Tibial artery (tissue), 4 donors: ENCODE data around the gene RIC3.

ENCODE experiments used
- DNase-seq, 2 donors: peaks; one replicate each; pipeline ENCODE4 v3.0.0-alpha.2; 2019
- H3K27ac ChIP-seq, 2 donors: fragments of 200-600 bp; sonication (generic) in 1 of 2; 1 replicate in 1 of 2; 2 replicates in 1 of 2; pipeline ENCODE4 v1.5.1; 2018 to 2019; ENCODE audit warnings: mild to moderate bottlenecking in 1 of 2
- H3K27me3 ChIP-seq, 2 donors: fragments of 200-600 bp; sonication (generic) in 1 of 2; one replicate each; pipeline versions ENCODE4 v1.5.1 to v1.6.0; 2016 to 2019
- H3K36me3 ChIP-seq, 3 donors: fragments of 200-600 bp; sonication (generic) in 2 of 3; one replicate each; pipeline ENCODE4 v1.5.1; 2016 to 2019; ENCODE audit warnings: mild to moderate bottlenecking in 2 of 3
- H3K4me1 ChIP-seq, 4 donors: fragments of 200-600 bp; sonication (generic) in 2 of 4; 1 replicate in 3 of 4; 2 replicates in 1 of 4; pipeline ENCODE4 v1.5.1; 2016 to 2019
- H3K4me3 ChIP-seq, 2 donors: fragments of 200-600 bp; sonication (generic) in 1 of 2; 1 replicate in 1 of 2; 2 replicates in 1 of 2; pipeline ENCODE4 v1.5.1; 2018 to 2019; ENCODE audit warnings: mild to moderate bottlenecking in 2 of 2
- H3K9me3 ChIP-seq, 3 donors: fragments of 200-600 bp; sonication (generic) in 1 of 3; one replicate each; pipeline ENCODE4 v1.5.1; 2016 to 2019
- intact Hi-C: fragments of 100-400 bp; cut with DNase I; formaldehyde crosslinking; loops from one replicate; pipeline ENCODE4 v1.15.0; 2023; ENCODE audit warnings: low total_unique reads
- TF ChIP-seq, protein P1 (sequence below), 2 experiments: fragments of 200-600 bp in 1 of 2; fragments of 450-650 bp in 1 of 2; IDR thresholded peaks; one replicate each; pipeline ENCODE4 v1.5.1; 2017 to 2019; ENCODE audit warnings: antibody characterized with exemption in 2 of 2, mild to moderate bottlenecking in 1 of 2, moderate library complexity in 1 of 2

Gene RIC3

DNA sequence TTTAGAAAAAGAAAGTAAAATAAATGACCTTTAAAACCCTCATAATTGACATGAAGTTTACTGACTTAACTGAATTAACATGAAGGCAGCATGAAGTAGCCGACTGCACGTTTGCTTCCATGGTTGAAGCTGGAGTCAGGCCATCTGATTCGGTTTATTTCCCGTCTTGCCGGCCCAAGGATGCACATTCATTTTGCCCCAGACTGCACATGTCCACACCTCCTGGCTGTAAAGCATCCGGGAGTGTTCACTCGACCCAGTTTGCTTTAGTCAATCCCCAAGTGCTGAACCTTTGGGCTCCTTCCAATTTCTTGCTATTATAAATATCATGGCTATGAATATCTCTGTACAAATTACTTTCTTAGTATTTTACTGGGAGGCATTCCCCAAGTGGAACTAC, 105.5 kb downstream of the RIC3 start:
- intact Hi-C loops, result no loop called here

DNA sequence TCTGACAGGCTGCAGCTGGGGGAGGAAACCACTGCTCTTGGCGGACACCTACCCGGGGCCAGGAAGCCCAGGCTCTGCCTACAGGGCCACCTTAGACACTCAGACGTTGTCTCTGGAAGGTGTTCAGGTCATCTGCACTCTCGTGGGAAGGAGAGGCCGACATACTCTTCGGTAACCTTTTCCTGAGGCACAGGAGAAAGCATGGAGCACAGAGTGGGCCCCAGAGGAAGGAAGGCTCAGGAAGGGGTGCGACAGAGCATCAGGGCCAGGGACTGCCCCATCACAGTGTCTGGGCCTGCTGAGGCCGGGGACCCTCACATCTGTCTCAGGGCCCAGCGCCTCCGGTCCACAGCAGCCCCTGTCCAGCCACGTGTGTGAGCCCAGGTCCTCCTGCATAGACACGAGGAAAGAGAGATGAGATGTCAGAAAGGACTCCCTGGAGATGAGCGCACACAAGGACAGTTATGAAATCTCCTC, 106.0 kb downstream of the RIC3 start:
- Histone ChIP-seq H3K27me3 (no peaks in the 10 kb centered on the region), H3K4me1 (peaks cover 0 to 18% (median 14%) of the 10 kb centered on the region in 4 donors), H3K36me3 (no peaks in the 10 kb centered on the region), H3K4me3 (no peak overlapping the region), H3K9me3 (no peaks in the 10 kb centered on the region), H3K27ac (peak overlapping the region; percentile 15 to 24)
- intact Hi-C loops, result no loop called here
- TF ChIP-seq, protein P1, sequence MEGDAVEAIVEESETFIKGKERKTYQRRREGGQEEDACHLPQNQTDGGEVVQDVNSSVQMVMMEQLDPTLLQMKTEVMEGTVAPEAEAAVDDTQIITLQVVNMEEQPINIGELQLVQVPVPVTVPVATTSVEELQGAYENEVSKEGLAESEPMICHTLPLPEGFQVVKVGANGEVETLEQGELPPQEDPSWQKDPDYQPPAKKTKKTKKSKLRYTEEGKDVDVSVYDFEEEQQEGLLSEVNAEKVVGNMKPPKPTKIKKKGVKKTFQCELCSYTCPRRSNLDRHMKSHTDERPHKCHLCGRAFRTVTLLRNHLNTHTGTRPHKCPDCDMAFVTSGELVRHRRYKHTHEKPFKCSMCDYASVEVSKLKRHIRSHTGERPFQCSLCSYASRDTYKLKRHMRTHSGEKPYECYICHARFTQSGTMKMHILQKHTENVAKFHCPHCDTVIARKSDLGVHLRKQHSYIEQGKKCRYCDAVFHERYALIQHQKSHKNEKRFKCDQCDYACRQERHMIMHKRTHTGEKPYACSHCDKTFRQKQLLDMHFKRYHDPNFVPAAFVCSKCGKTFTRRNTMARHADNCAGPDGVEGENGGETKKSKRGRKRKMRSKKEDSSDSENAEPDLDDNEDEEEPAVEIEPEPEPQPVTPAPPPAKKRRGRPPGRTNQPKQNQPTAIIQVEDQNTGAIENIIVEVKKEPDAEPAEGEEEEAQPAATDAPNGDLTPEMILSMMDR (IDR thresholded peaks at IDR 0.05), result no peak
- DNase-seq, result peak in 1 of 2 donors; percentile 21

More for the DNA sequence above, 105.5 kb downstream of the RIC3 start:
- H3K4me1 ChIP-seq, result peaks cover 0 to 18% (median 14%) of the 10 kb centered on the region in 4 donors
- TF ChIP-seq, protein P1 (IDR thresholded peaks at IDR 0.05), result no peak
- H3K4me3 ChIP-seq, result no peak overlapping the region
- H3K27ac ChIP-seq, result peak overlapping the region in 1 of 2 donors; percentile 24
- no peaks in the 10 kb centered on the region for H3K27me3 ChIP-seq
- DNase-seq, result peak in 1 of 2 donors; percentile 65
- H3K9me3 ChIP-seq, result no peaks in the 10 kb centered on the region
- no peaks in the 10 kb centered on the region for H3K36me3 ChIP-seq

DNA sequence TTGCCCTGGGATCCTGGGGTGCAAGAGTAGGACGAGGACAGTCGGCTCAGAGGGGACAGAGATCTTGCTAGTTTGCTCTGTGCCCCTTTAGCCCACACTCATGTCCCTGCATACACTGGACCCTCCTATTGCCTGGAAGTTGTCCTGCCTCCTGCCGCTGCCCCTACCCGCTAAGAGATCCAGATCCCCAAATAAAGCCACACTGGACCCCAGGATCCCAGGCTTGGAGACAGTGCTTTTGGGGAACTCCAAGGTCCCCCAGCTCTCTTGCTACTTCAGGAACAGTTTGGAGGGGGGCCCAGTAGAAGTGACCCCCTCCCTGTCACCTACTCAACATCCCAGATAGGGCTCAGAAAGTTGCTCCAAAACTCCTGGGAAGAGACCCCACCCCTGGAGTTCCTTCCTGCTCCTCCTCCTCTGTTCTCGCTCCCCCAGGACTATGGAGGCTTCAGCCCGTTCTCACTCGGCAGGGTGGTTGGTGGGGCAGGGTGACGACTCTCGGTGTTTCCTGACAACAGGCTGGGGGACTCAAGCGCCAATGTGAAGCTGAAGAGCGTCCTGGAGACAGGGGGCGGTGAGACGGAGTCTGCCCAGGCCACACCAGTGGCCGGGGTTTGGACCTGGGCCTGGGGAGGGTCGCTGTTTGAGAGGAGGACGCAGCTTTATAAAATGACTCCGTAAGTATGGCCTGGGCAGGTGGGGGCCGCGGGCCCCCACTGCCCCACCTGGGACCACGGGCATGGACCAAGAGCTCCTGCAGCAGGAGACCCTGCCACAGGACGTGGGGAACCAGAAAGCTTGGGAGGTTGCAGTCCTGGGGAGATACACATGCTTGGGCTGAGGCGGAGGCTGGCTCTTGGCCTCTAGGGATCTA, 107.0 kb downstream of the RIC3 start:
- TF ChIP-seq, protein P1 (IDR thresholded peaks at IDR 0.05), result no peak
- H3K4me1 ChIP-seq, result peaks cover 0 to 18% (median 14%) of the 10 kb centered on the region in 4 donors
- H3K27me3 ChIP-seq, result no peaks in the 10 kb centered on the region
- no peak overlapping the region for H3K4me3 ChIP-seq
- no peaks in the 10 kb centered on the region for H3K36me3 ChIP-seq
- peak in 1 of 2 donors; percentile 11 for DNase-seq
- no peak overlapping the region for H3K27ac ChIP-seq
- intact Hi-C loops, result no loop called here
- H3K9me3 ChIP-seq, result no peaks in the 10 kb centered on the region

DNA sequence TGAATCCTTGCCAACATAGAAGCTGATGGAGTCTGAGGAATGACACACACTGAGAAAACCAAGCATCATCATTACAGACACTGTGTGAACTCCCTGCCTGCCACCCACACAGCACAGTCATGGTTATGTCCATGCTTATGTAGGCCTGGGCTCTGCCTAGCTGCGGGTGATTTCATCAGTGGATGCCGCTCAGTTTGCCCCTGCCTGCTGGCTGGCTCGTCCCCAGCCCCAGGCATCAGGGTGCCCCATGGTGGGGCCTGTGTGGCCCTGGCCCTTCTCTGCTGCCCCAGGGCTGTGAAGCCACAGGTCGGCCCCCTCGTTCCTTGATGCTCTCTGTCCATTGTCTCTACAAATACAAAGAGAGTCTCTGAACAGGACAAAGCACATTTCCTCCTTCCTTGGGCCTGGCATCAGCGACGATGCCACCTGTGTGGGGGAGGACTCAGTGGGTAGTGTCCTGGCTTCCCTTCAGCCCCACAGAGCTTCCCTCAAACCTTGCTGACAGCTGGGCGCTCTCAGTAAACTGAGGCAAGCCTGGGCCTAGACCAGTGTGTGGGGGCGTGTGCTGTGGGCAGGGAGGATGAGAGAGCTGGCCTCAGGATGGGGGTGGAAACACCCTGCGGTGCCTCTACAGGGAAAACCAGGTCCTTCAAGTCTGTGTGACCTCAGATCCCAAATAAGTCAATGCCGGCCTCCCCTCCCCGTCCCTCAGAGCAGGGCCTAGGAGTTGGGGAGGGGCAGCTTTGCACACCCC, 107.8 kb downstream of the RIC3 start:
- Histone ChIP-seq H3K4me3 (no peak overlapping the region), H3K27me3 (peaks cover 0 to 3% of the 10 kb centered on the region in 2 donors), H3K27ac (no peak overlapping the region), H3K36me3 (no peaks in the 10 kb centered on the region), H3K9me3 (no peaks in the 10 kb centered on the region), H3K4me1 (peaks cover 0 to 18% (median 14%) of the 10 kb centered on the region in 4 donors)
- TF ChIP-seq, protein P1 (IDR thresholded peaks at IDR 0.05), result no peak
- peak in 1 of 2 donors; percentile 14 for DNase-seq
- intact Hi-C loops, result no loop called here

DNA sequence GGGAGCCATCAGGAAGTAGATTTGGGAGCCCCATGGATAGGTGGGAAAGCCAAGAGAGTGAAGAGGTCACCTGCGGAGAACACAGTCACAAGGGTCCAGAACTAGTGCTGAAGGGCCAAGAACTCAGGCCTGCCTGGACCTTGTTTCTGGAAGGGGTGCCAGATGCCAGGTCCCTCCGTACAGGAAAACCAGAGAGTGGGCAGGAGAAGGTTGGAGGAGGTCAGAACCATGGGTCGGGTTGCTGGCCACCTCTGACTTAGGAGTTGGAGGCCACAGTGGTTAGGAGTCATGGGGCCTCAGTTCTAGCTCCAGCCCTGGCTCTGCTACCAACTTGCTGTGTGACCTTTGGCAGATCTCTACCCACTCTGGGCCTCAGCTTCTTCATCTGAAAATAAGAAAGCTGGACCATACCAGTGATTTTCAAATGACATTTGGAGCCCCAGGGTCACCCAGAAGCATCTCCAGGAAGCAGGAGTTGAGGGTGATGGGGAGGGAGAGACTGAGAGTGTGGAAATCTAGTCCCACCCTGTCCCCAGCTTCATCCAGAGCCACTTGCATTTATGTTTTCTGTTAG, 108.6 kb downstream of the RIC3 start:
- Histone ChIP-seq H3K4me1 (peaks cover 0 to 18% (median 14%) of the 10 kb centered on the region in 4 donors), H3K27me3 (peaks cover 0 to 9% of the 10 kb centered on the region in 2 donors), H3K4me3 (no peak overlapping the region), H3K9me3 (no peaks in the 10 kb centered on the region), H3K36me3 (no peaks in the 10 kb centered on the region), H3K27ac (no peak overlapping the region)
- intact Hi-C loops, result no loop called here
- TF ChIP-seq, protein P1 (IDR thresholded peaks at IDR 0.05), result no peak
- DNase-seq, result peak in 1 of 2 donors; percentile 16
